Cardiac fibroblast (primary cell): ENCODE measurements around the gene DPYSL4.
A peak's percentile ranks its signal among the peaks of the same experiment; 100 is the strongest.

Experiments used
- DNase-seq, 2 donors: peaks; one replicate each; pipeline versions ENCODE4 v3.0.0 to v3.0.0-alpha.2; 2010; ENCODE audit warnings: low read depth in 2 of 2
- H3K4me3 ChIP-seq, 2 donors: replicated peaks in 1 of 2; 1 replicate in 1 of 2; 2 replicates in 1 of 2; pipeline ENCODE4 v1.5.1; 2011; ENCODE audit warnings: low read depth in 2 of 2, low read length in 2 of 2, mild to moderate bottlenecking in 2 of 2, moderate library complexity in 1 of 2
- TF ChIP-seq, protein P1 (sequence below): IDR thresholded peaks from one replicate; pipeline ENCODE4 v1.5.1; 2011; ENCODE audit warnings: low read depth, mild to moderate bottlenecking, low read length, inconsistent platforms

DPYSL4 gene

DNA sequence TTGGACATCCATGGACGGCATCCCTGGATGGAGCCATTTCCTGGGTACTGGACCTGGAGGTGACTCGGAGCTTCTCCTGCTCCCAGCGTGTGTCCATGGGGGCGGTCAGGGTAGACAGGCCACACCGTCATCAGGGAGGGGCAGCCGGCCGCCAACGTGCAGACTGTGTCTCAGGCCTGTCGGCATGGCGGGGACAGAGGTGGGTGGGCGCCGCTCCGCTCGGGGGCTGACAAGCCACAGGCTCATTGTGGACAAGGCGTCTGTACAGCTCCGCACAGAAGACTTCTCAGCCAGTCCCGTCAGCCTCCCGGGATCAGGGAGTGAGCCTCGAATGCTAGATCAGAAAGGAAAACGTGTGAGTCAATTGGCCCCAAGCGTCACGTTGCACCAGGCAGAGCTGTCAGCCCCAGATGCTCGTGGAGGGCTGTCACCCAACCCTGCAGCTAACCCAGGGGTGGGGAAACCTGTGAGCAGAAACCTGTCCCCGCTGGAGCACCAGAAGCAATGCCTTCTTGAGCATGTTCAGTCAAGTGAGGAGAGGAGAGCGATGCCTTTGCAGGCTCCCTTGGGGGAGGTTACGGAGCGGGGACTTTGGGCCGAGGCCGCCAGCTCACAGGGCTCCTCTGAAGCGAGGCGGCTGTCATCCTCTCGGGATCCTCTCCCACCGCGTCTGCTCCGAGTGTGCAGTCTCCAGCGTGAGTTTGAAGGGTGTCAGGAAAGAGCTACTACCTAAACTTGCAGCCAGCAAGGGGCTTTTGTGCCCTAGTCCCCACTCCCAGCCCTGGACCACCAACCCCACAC is 16.0 kb upstream of the DPYSL4 start:
- TF ChIP-seq, protein P1, sequence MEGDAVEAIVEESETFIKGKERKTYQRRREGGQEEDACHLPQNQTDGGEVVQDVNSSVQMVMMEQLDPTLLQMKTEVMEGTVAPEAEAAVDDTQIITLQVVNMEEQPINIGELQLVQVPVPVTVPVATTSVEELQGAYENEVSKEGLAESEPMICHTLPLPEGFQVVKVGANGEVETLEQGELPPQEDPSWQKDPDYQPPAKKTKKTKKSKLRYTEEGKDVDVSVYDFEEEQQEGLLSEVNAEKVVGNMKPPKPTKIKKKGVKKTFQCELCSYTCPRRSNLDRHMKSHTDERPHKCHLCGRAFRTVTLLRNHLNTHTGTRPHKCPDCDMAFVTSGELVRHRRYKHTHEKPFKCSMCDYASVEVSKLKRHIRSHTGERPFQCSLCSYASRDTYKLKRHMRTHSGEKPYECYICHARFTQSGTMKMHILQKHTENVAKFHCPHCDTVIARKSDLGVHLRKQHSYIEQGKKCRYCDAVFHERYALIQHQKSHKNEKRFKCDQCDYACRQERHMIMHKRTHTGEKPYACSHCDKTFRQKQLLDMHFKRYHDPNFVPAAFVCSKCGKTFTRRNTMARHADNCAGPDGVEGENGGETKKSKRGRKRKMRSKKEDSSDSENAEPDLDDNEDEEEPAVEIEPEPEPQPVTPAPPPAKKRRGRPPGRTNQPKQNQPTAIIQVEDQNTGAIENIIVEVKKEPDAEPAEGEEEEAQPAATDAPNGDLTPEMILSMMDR: no peak
- no peak overlapping the region for H3K4me3 ChIP-seq
- no peak for DNase-seq

DNA sequence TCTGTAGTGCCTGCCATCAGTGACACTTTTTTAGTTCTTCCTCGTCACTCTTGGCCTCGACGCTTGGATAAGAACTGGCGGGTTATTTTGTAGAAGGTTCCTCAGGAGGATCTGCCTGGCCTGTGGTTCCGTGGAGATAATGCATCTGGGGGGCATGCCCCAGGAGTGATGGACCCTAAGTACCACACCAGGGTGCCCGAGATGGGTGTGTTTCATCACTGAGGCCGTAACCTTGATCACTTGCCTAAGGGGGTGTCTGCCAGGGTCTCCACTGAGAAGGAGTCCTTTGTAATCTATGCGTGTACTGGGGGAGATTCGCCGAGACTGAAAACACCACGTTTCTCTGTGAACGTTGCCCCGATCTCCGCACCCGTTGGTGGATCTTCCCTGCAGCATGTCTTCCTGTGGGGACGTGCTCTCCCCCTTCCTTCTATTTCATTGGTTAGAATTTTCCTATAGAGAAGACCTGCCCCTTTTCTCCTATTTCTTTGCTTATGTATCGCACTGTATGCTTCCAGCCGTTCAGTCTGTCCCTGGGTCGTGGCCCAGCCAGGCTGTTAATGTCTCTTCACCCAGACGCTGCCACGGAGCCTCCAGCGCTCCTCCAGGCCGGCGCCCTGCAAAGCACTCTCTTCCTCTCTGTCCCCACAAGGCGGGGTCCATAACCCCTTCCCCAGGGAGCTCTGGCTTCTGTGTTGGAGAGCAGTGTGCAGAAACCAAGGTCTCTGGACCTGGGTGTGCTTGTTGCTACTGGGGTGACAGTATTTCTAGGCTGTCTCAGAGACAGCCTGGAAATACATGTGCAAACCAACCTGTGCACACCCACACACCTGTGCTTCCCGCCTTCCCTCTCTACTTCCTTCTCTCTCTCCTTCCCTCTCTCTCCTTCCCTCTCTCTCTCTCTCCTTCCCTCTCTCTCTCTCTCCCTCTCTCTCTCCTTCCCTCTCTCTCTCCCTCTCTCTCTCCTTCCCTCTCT is 14.4 kb upstream of the DPYSL4 start:
- TF ChIP-seq, protein P1: no peak
- DNase-seq: no peak
- no peak overlapping the region for H3K4me3 ChIP-seq

- DNase-seq: no peak
- H3K4me3 ChIP-seq: no peak overlapping the region
- TF ChIP-seq, protein P1: no peak
Observed at GRCh38 chr10:132173185-132173584, 13.6 kb upstream of the DPYSL4 start.

DNA sequence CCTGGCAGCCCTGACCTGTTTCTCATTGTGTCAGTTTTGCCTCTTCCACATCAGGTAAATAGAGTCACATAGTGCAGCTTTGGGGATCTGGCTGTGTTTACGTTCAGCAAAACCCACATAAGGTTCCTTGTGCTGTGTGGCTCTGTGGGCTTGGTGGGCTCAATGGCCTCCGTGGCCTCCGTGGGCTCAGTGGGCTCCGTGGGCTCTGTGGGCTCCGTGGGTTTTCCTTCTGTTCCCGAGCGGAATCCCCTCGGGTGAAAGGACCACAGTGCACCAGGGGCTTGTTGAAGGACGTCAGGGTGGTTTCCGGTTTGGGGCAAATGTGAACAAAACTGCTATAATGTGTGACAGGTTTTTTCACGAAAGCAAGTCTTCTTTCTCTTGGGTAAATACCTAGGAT is 12.5 kb upstream of the DPYSL4 start:
- DNase-seq: no peak
- TF ChIP-seq, protein P1: no peak
- H3K4me3 ChIP-seq: no peak overlapping the region

DNA sequence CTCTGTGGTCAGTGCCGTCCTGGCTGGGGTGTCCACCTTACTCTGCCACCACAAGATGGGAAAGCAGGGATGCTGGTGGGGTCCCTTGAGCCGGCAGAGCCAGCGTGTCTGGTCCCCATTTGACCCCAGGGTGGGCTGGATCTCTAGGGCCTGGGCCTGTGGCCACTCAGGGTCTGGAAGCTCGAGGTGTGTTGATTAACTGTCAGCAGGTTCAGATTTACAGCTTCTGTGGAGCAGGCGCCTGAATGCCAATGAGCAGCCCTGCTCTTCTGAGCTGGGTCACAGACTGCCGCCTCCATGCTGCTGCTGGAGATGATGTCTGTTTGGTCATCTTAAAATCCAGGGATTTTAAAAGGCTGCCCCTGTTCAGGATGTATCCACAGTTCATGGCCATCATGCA is 11.3 kb upstream of the DPYSL4 start:
- DNase-seq: no peak
- H3K4me3 ChIP-seq: no peak overlapping the region
- TF ChIP-seq, protein P1: no peak

GRCh38 chr10:132175907-132176581 is 10.7 kb upstream of the DPYSL4 start:
- TF ChIP-seq, protein P1: no peak
- no peak overlapping the region for H3K4me3 ChIP-seq
- DNase-seq: peak in 1 of 2 donors; percentile 43
